ENCODE measurements around the gene STUM.

GRCh38 chr1:226625832-226626576 is 77.4 kb downstream of the STUM start:
- TF ChIP-seq POLR2A (IDR thresholded peaks at IDR 0.05): no peak
- TF ChIP-seq, protein P1, sequence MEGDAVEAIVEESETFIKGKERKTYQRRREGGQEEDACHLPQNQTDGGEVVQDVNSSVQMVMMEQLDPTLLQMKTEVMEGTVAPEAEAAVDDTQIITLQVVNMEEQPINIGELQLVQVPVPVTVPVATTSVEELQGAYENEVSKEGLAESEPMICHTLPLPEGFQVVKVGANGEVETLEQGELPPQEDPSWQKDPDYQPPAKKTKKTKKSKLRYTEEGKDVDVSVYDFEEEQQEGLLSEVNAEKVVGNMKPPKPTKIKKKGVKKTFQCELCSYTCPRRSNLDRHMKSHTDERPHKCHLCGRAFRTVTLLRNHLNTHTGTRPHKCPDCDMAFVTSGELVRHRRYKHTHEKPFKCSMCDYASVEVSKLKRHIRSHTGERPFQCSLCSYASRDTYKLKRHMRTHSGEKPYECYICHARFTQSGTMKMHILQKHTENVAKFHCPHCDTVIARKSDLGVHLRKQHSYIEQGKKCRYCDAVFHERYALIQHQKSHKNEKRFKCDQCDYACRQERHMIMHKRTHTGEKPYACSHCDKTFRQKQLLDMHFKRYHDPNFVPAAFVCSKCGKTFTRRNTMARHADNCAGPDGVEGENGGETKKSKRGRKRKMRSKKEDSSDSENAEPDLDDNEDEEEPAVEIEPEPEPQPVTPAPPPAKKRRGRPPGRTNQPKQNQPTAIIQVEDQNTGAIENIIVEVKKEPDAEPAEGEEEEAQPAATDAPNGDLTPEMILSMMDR (IDR thresholded peaks at IDR 0.05 in 4 of 5, conservative IDR thresholded peaks at IDR 0.05 in 1 of 5): no peak

Data from gastrocnemius medialis (tissue), 4 donors.